Measurements from ENCODE around the gene SLC44A2. TPM values are rescaled to one million over a fixed set of nuclear protein-coding genes. Genes with fewer than 3 reads are reported as not detected.

SLC44A2 gene
- total and polyA plus RNA-seq, 9 donors = 18.1 to 137 (median 52.3) TPM

DNA sequence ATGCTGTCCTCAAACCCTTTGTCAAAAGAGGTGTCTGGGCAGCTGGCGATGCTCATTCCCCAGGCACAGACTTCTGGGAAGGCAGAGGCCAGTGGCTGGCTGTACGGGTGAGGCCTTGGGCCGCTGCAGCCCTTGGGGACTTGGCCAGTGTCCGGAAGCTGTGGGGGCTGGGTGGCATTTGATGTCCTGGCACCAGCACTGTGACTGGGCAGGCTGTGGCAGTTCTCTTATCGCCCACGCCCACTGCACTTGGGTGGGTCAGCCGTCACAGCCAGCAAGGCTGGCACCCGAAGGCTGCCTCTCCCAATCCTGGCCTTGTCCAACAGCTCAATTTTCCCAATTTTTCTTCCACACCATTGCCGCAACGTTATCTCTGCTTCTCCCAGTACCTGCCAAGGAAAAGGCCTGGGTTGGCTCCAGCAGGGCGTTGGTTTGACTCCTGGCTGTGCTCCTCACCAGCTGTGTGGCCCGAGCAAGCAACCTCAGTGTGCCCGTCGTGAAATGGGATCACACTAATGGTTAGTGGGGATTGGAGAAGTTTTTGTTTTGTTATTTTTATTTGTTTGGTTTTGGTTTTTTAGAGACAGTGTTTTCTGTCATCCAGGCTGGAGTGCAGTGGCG lies 12.7 kb upstream of the SLC44A2 start:
- Histone ChIP-seq H3K4me1 (ENCODE audit: insufficient read depth) (peaks cover 5% of the 10 kb centered on the region), H3K4me3 (no peak overlapping the region), H3K27me3 (no peaks in the 10 kb centered on the region), H3K36me3 (no peaks in the 10 kb centered on the region), H3K27ac (peak overlapping the region in 1 of 2 donors; percentile 16), H3K9me3 (no peaks in the 10 kb centered on the region)
- peak in 2 of 5 donors; percentile 35 to 55 for DNase-seq
- intact Hi-C loops (cut with DNase I) = no loop called here
- TF ChIP-seq POLR2A (IDR thresholded peaks at IDR 0.05) = no peak
- TF ChIP-seq, protein P1, sequence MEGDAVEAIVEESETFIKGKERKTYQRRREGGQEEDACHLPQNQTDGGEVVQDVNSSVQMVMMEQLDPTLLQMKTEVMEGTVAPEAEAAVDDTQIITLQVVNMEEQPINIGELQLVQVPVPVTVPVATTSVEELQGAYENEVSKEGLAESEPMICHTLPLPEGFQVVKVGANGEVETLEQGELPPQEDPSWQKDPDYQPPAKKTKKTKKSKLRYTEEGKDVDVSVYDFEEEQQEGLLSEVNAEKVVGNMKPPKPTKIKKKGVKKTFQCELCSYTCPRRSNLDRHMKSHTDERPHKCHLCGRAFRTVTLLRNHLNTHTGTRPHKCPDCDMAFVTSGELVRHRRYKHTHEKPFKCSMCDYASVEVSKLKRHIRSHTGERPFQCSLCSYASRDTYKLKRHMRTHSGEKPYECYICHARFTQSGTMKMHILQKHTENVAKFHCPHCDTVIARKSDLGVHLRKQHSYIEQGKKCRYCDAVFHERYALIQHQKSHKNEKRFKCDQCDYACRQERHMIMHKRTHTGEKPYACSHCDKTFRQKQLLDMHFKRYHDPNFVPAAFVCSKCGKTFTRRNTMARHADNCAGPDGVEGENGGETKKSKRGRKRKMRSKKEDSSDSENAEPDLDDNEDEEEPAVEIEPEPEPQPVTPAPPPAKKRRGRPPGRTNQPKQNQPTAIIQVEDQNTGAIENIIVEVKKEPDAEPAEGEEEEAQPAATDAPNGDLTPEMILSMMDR (IDR thresholded peaks at IDR 0.05) = no peak
- no peak for TF ChIP-seq EP300 (IDR thresholded peaks at IDR 0.05)
- WGBS, 3 donors = 50 to 58% (median 56%) methylated on average over 15 of the region's 15 CpGs

DNA sequence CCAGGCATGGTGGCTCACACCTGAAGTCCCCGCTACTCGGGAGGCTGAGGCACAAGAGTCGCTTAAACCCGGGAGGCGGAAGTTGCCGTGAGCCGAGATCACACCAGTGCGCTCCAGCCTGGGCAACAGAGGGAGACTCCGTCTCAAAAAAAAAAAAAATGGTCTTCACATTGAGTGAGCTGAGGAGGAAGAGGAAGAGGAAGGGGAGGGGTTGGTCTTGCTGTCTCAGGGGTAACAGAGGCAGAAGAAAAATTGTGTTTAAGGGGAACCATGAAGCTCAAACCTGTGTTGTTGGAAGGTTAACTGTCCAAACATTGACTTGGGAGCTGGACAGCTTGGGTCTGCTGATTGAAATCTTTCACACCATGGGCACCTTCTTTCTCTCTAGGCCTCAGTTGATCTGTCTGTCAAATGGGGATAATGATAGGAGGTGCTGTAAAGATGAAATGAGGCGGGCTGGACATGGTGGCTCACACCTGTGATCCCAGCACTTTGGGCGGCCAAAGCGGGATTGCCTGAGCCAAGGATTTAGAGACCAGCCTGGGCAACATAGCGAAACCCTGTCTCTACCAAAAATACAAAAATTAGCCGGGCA lies 9.8 kb upstream of the SLC44A2 start:
- intact Hi-C loops (cut with DNase I) = no loop called here
- Histone ChIP-seq H3K4me3 (no peak overlapping the region), H3K27ac (no peak overlapping the region), H3K9me3 (no peaks in the 10 kb centered on the region), H3K27me3 (no peaks in the 10 kb centered on the region), H3K36me3 (no peaks in the 10 kb centered on the region), H3K4me1 (ENCODE audit: insufficient read depth) (peaks cover 5% of the 10 kb centered on the region)
- 93 to 95% (median 95%) methylated on average over 14 of the region's 14 CpGs for WGBS, 3 donors
- no peak for DNase-seq
- TF ChIP-seq, protein P1 (IDR thresholded peaks at IDR 0.05) = no peak
- TF ChIP-seq EP300 (IDR thresholded peaks at IDR 0.05) (no peak), POLR2A (IDR thresholded peaks at IDR 0.05) (no peak)

- Histone ChIP-seq H3K27me3 (no peaks in the 10 kb centered on the region), H3K27ac (no peak overlapping the region), H3K4me3 (no peak overlapping the region), H3K36me3 (no peaks in the 10 kb centered on the region), H3K4me1 (ENCODE audit: insufficient read depth) (peaks cover 2% of the 10 kb centered on the region), H3K9me3 (no peaks in the 10 kb centered on the region)
- 57 to 62% (median 59%) methylated on average over 15 of the region's 15 CpGs for WGBS, 3 donors
- intact Hi-C loops (cut with DNase I) = no loop called here
- TF ChIP-seq, protein P1 (IDR thresholded peaks at IDR 0.05) = no peak
- TF ChIP-seq EP300 (IDR thresholded peaks at IDR 0.05) (no peak), POLR2A (IDR thresholded peaks at IDR 0.05) (no peak)
- no peak for DNase-seq
Observed at GRCh38 chr19:10617409-10618121, 7.8 kb upstream of the SLC44A2 start.

DNA sequence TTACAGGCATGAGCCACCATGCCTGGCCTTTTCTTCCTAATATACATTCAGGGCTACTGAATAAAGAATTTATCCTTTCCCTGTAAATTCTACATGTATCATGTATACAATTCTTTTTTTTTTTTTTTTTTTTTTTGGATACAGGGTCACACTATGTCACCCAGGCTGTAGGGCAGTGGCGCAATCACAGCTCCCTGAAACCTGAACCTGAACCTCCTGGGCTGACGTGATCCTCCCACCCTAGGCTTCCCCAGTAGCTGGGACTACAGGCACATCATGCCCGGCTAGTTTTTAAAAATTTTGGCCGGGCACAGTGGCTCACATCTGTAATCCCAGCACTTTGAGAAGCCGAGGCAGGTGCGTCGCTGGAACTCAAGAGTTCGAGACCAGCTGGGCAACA lies 6.5 kb upstream of the SLC44A2 start:
- 96 to 97% (median 97%) methylated on average over 8 of the region's 8 CpGs for WGBS, 3 donors

More for the DNA sequence above, 6.5 kb upstream of the SLC44A2 start:
- no peak for TF ChIP-seq EP300 (IDR thresholded peaks at IDR 0.05)
- TF ChIP-seq, protein P1 (IDR thresholded peaks at IDR 0.05) = no peak
- no peak for TF ChIP-seq POLR2A (IDR thresholded peaks at IDR 0.05)
- Histone ChIP-seq H3K4me3 (no peak overlapping the region), H3K36me3 (no peaks in the 10 kb centered on the region), H3K9me3 (no peaks in the 10 kb centered on the region), H3K4me1 (ENCODE audit: insufficient read depth) (no peaks in the 10 kb centered on the region), H3K27ac (no peak overlapping the region), H3K27me3 (no peaks in the 10 kb centered on the region)
- DNase-seq = no peak
- intact Hi-C loops (cut with DNase I) = no loop called here

All from ovary (tissue), 9 donors.